ENCODE results near the gene PDXDC1. TPM values are rescaled to one million over a fixed set of nuclear protein-coding genes. Genes with fewer than 3 reads are reported as not detected.
"Not testable (repeated sequence)": the region's sequence is repeated elsewhere in the genome, so short reads cannot be mapped to it uniquely, and the experiment has no call there.

PDXDC1 gene
- total RNA-seq, 1 experiment from 2014 or later: 75.5 TPM

GRCh38 chr16:15065961-15066360, 91.1 kb downstream of the PDXDC1 start:
- not testable (repeated sequence) for DNase-seq (ENCODE audit: low spot score)

DNA sequence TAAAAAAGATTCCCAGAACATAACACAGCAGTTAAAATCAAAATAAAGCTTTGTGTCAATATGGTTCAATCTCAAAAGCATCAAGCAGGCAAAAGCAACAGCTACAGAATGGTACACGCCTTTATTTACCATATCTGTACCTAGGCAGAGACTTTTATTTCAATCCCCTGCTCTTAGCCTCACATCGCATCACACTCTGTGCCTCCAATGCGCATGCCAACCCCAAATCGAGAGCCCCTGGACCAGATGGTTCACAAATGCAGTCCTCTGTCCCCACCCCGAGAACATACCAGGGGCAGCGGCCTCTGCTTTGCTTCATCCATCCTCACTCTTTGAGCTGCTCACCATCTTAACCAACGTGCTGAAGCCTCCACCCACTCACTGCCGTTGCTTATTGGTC, 91.9 kb downstream of the PDXDC1 start:
- DNase-seq (ENCODE audit: low spot score): not testable (repeated sequence)

DNA sequence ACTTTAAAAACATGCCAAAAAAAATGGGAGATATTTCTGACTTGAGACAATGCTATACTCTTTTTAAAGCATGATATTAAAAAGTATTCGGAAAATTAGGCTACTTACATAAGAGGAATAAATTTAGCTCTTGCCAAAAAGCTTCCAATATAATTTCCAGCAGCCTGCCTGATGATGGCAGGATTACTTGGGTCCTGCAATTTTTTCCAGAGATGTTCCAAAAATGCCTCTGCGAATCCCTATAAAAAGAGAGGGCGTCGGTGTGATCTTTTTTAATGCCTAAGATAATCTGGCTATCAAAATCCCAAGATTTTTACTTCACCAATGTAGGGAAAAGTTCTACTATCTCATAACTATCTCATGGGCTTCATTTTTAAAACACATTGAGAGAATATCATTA, 96.2 kb downstream of the PDXDC1 start:
- not testable (repeated sequence) for DNase-seq (ENCODE audit: low spot score)

DNA sequence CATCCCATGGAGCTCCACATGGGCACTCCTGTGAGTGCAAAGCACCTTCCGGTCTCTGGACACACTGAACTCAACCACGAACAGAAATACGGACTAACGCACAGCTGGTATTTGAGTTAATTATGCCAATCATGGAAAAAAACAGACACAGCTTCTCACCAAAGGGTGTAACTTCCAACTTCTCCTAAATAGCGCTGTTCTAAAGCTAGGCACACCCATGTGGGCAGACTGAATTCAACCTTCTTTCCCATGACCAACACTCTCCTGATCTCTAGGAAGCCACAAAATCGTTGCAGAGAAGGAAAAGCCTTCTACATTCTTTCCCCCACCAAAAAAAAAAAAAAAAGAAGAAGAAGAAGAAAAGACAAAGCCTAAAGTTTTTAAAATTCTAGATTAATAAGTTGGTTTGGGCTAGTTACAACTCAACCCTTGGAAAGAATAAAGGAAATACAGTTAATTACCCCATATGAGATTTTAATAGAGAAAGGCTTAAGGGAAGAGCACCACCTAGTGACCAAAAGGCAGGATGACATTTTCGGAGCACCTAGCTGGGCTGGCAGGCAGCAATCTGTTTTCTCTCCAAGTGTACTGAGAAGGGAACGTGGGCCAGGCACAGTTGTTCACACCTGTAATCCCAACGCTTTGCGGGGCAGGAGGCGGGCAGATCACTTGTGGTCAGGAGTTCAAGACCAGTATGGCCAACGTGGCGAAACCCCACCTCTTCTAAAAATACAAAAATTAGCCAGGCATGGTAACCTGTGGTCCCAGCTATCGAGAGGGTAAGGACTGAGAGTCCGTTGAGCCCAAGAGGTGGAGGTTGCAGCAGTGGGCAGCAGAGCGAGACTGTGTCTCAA, 97.3 kb downstream of the PDXDC1 start:
- DNase-seq (ENCODE audit: low spot score): not testable (repeated sequence)

DNA sequence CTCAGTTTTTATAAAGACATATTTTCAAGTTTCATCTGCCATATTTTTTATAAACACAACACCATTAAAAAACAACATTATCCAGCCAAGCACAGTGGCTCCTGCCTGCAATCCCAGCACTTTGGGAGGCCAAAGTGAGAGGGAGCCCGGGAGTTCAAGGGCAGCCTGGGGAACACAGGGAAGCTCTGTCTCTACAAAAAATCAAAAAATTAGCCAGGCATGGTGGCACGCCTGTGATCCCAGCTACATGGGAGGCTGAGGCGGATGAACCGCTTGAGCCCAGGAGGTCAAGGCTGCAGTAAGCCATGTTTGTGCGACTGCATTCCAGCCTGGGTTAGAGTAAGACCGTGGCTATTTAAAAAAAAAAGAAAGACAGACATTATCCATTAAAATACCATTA, 98.3 kb downstream of the PDXDC1 start:
- no peak for DNase-seq (ENCODE audit: low spot score)

- DNase-seq (ENCODE audit: low spot score): not testable (repeated sequence)
These were observed 101.3 kb downstream of the PDXDC1 start for GRCh38 chr16:15076161-15076560.

GRCh38 chr16:15080883-15081282, 106.1 kb downstream of the PDXDC1 start:
- DNase-seq (ENCODE audit: low spot score): not testable (repeated sequence)

DNA sequence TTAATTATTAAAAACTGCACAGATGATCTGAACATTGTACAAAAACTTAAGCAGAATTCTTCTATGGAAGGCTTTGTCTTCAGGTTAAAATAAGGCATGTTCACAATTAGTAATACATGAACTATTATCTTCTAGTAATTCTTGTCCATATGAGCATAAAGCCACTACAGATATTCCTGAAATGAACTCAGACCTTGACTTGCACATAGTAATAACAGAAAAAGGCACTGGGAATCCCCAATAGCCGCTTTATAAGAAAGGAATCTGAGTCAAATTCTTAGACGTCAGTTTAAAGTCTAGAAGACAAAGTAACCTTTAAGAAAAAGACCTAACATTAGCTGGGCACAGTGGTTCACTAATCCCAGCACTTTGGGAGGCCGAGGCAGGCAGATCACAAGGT, 108.0 kb downstream of the PDXDC1 start:
- not testable (repeated sequence) for DNase-seq (ENCODE audit: low spot score)

GRCh38 chr16:15090663-15091269, 115.9 kb downstream of the PDXDC1 start:
- not testable (repeated sequence) for DNase-seq (ENCODE audit: low spot score)

GRCh38 chr16:15093571-15093954, 118.7 kb downstream of the PDXDC1 start:
- not testable (repeated sequence) for DNase-seq (ENCODE audit: low spot score)

DNA sequence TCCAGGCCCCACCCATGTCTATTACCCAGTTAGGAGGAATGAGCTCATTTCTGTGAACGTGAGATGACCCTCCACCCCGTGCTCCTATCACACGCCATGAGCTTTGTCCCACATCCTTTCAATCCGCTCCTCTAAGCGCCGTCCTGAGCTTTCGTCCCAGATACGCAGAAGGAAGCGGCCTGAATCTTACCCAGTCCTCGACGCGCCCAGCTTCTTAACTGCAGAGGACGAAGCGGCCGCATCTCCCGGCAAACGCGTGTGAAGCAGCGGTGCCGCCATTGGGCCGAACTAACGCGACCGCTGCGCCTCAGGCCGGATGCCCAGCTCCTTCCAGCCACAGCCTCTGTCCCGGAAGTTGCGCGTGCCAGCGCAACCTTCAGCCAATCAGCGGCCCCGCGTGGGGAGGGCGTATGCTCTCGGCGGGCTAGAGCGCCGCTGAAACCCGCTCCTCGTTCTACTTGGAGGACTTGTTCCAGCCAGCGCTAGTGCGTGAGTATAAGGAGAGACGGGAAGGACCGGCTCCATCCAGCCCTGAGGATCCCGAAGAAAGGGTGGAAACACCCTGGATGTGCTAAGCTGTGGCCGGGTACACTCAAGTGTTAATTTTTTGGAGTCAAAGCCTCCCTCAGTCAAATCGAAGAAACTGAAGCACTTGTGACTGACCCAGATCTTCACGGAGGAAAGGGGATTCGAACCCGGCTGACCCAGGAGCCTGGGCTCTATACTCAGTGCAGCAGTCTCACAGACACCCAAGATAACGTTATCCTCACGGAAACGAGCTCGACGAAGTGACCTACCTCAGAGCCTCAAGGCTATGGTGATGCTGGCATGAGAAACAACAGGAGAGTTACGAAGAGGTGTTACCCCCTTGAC, 119.4 kb downstream of the PDXDC1 start, which contains the start of gene RRN3:
Gene RRN3, minus strand, starts transcription at position 318 of the 873 bp plus-strand sequence. Its CDS starts 39 bp downstream, at position 279.
- peak; percentile 92 for DNase-seq (ENCODE audit: low spot score)

DNA sequence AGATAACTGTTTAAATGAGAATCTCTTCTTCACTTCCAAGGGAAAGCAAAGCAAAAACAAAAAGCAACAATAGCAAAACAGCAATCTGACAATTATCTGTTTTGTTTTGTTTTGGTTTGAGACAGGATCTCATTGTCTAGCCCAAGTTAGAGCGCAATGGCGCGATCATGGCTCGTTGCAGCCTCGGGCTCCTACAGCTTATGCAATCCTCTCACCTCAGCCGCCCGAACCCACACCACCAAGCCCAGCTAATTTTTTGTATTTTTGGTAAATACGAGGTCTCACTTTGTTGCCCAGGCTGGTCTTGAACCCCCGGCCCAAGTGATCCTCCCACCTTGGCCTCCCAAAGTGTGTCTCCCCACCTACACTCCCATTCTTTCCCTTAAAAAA, 121.8 kb downstream of the PDXDC1 start:
- not testable (repeated sequence) for DNase-seq (ENCODE audit: low spot score)

DNA sequence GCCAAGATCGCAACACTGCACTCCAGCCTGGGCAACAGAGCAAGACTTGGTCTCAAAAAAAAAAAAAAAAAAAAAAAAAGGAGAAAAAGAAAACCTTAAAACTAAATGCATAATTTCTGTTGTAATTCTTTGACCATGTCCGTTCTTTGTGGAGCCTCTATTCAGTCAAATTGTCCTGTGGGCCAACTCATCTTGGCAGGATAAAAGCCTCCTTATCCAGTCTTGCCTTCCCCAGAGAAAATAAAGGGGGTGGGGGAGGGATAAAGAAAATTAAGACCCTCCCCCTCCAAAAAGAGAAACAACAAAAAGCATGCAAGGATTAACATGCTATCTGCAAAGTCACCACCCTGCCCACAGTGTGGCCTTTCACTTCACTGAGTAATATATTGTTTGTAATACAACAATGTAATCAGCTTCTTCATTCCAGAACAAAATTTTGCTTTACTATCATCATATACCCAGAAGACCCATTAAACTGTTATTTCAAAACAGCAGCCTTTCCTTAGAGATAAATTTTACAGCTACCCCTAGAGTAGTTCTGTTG, 124.6 kb downstream of the PDXDC1 start:
- not testable (repeated sequence) for DNase-seq (ENCODE audit: low spot score)

GRCh38 chr16:15100372-15100987, 125.7 kb downstream of the PDXDC1 start:
- not testable (repeated sequence) for DNase-seq (ENCODE audit: low spot score)

DNA sequence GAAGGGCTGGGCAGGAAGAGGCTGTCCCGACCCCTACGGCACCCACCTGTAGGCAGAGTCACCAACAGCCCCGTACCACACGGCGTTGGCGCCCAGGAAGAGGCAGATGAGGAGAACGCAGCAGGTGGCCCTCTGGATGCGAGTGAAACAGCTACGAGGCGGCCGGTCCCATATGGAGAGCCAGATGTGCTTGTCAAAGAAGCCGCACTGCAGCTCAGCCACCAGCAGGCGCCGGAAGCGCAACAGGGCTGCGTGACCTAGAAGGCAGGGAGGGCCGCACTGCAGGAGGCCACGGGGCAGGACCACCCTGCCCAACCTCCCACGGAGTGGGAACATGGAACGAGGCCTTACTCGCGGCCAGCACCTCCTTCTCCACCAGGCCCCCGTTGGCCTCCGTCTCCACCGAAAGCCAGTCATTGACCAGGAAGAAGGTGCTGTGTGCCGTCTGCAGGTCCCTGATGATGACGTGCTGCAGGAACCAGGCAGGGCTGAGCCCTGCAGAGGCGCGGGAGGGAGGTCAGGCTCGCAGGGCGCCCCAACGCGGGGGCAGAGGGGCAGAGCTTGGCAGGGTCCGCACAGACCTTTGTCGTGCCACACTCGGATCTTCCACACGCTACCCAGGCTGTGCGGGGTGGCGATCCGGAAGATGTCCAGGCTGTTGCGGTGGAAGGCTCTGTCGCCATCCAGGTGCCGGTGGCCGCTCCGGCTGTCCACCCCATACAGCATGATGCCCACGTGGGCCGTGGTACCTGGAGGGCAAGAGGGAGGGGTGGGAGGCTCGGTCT, 153.0 kb downstream of the PDXDC1 start:
- DNase-seq (ENCODE audit: low spot score): not testable (repeated sequence)

DNA sequence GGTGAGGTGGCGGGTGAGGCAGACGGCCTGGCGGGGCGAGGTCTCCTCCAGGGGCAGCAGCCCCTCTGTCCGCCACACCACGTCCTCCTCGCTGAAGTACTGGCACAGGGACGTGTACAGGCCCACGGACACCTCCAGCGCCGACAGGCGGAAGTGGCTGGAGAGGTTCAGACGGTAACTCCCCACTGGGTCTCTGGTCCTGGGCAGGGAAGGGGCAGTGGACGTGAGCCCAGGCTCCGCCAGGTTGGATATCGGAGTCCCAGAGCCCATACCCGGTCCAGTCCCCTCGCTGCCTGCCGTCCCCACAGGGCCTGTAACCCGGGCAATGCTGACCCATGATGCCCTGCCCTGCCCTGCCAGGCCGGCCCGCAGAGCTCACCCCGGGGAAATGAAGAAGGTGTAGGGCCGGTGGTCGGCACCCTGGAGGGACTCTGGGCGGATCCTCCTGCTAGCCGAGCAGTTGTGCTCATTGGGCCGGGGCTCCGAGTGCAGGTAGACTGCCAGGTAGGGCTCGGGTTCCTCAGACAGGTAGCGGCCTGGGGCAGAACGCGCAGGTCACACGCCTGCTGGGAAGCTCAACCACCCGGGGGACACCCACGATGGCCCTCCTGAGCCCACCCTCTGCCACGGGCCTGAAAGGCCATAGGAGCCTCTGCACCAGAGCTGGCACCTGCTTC, 155.6 kb downstream of the PDXDC1 start:
- not testable (repeated sequence) for DNase-seq (ENCODE audit: low spot score)

GRCh38 chr16:15130943-15131700, 156.3 kb downstream of the PDXDC1 start:
- DNase-seq (ENCODE audit: low spot score): not testable (repeated sequence)

DNA sequence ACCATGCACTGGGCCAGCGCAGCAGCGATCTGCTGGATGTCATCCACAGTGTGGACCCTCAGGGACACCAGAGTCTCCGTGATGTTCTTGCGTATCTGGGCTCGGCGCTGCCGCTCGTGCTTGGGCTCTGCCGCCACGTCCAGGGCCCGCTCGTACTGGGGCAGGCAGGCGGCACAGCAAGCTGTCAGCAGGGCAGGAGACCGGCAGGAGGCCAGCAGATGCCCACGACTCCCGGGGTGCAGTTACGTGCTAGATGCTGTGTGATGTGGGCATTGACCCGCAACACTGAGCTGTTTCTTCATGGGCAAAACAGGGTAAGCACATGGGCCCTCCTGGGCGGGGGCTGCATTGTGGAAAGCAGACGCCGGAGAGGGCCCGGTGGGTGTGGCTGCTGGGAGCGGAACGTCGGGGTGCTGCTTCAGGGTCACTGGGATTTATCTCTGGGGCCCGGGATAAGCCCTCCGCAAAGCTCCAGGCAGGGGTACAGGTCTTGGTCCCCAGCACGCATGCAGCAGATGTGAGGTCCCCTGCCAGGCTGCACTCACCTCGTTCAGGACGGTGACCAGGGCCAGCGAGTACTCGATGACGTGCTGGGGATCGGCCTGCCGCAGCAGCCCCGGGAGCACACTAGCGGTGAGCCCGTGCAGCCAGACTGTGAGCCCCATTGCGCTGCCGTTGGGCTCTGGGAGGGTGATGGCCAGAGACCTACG, 158.0 kb downstream of the PDXDC1 start:
- not testable (repeated sequence) for DNase-seq (ENCODE audit: low spot score)
